OCI-LY7 (cell line): ENCODE data around the gene SLC30A2. TPM values are rescaled to one million over a fixed set of nuclear protein-coding genes. Genes with fewer than 3 reads are reported as not detected.

Experiments
- BruUV-seq: library from RNA; stranded (reverse); fragments of 400-500 nt; replicated peaks from 2 replicates; lab custom pipeline; 2021; lab: Mats Ljungman, UMichigan
- CTCF ChIA-PET: fragments of 300-600 bp; sonication (Branson Sonifier 250); formaldehyde crosslinking; loops from one replicate; lab custom pipeline; 2022; ENCODE audit warnings: antibody characterized with exemption; ENCODE audit not compliant: unreplicated experiment; lab: Charles Lee
- POLR2A ChIA-PET: fragments of 300-600 bp; sonication (Branson Sonifier 250); formaldehyde crosslinking; loops from one replicate; lab custom pipeline; 2022; ENCODE audit warnings: antibody characterized with exemption; lab: Charles Lee
- DNase-seq: peaks from one replicate; pipeline ENCODE4 v3.0.0-alpha.2; 2015; ENCODE audit warnings: low spot score
- H2AFZ ChIP-seq: fragments of 200-600 bp; sonication (generic), shearing (Covaris generic); 2 replicates; pipeline ENCODE4 v1.6.1; 2014; ENCODE audit warnings: mild to moderate bottlenecking, antibody characterized with exemption, low read length, moderate library complexity
- H3K27ac ChIP-seq: fragments of 200-600 bp; sonication (generic); 2 replicates; pipeline ENCODE4 v1.5.1; 2014; ENCODE audit warnings: mixed run types, low read depth, mild to moderate bottlenecking, moderate library complexity, low read length, inconsistent platforms; ENCODE audit not compliant: poor library complexity, severe bottlenecking
- H3K36me3 ChIP-seq: fragments of 200-600 bp; sonication (generic); 2 replicates; pipeline ENCODE4 v1.6.1; 2014; ENCODE audit warnings: mild to moderate bottlenecking, antibody characterized with exemption, low read length, moderate library complexity, mixed read lengths; ENCODE audit not compliant: insufficient read depth
- H3K4me1 ChIP-seq: fragments of 200-600 bp; sonication (generic); 2 replicates; pipeline ENCODE4 v1.5.1; 2014; ENCODE audit warnings: mild to moderate bottlenecking, low read length; ENCODE audit not compliant: insufficient read depth, poor library complexity, severe bottlenecking
- H3K4me2 ChIP-seq: fragments of 200-600 bp; sonication (generic); 2 replicates; pipeline ENCODE4 v1.6.1; 2014; ENCODE audit warnings: mild to moderate bottlenecking, low read length
- H3K4me3 ChIP-seq: fragments of 200-600 bp; sonication (generic); 2 replicates; pipeline ENCODE4 v1.5.1; 2014; ENCODE audit warnings: mild to moderate bottlenecking, low read depth, low read length; ENCODE audit not compliant: poor library complexity, severe bottlenecking
- H3K79me2 ChIP-seq: fragments of 200-600 bp; sonication (generic); 2 replicates; pipeline ENCODE4 v1.6.1; 2016; ENCODE audit warnings: low read depth, mild to moderate bottlenecking, low read length, moderate library complexity, mixed read lengths; ENCODE audit not compliant: insufficient read depth
- H3K9me2 ChIP-seq: fragments of 200-600 bp; sonication (generic); 2 replicates; pipeline ENCODE4 v1.6.1; 2016; ENCODE audit warnings: mild to moderate bottlenecking, low read length, mixed read lengths; ENCODE audit not compliant: insufficient read depth
- H3K9me3 ChIP-seq: fragments of 200-600 bp; sonication (generic); 2 replicates; pipeline ENCODE4 v1.6.1; 2014; ENCODE audit warnings: mild to moderate bottlenecking, mixed run types, low read length, mixed read lengths
- H4K20me1 ChIP-seq: fragments of 200-600 bp; sonication (generic); 2 replicates; pipeline ENCODE4 v1.6.1; 2014; ENCODE audit warnings: mild to moderate bottlenecking, antibody characterized with exemption, low read length, moderate library complexity, mixed read lengths; ENCODE audit not compliant: insufficient read depth
- CTCF ChIP-seq: fragments of 200-600 bp; sonication (generic); conservative IDR thresholded peaks from 2 replicates; pipeline ENCODE4 v1.5.1; 2014; ENCODE audit warnings: mild to moderate bottlenecking, antibody characterized with exemption, low read length, moderate library complexity, mixed read lengths
- EZH2phosphoT487 ChIP-seq: fragments of 200-600 bp; sonication (generic); IDR thresholded peaks from 2 replicates; pipeline ENCODE4 v1.6.1; 2018; ENCODE audit warnings: low read depth, borderline replicate concordance, mild to moderate bottlenecking, mixed run types, antibody characterized with exemption, low read length, moderate library complexity, mixed read lengths
- intact Hi-C: fragments of 100-400 bp; cut with micrococcal nuclease; formaldehyde crosslinking; loops from one replicate; pipeline ENCODE4 v1.10.0; 2022; ENCODE audit not compliant: unreplicated experiment
- total RNA-seq, 2 experiments: library from RNA; depleted of rRNA in 1 of 2; stranded (reverse); fragments of >200 nt in 1 of 2; shearing (Covaris generic) in 1 of 2; gene quantifications; 2 replicates each; pipeline ENCODE4 v1.2.3, GENCODE V29; 2014 to 2022

The SLC30A2 gene
- total RNA-seq, 2 experiments from 2014 or later = not detected

GRCh38 chr1:26044414-26044813 is 1.5 kb downstream of the SLC30A2 start:
- DNase-seq = no peak
- no TSS peak for BruUV-seq
- POLR2A ChIA-PET = no interaction called here
- intact Hi-C loops = no loop called here
- no peak overlapping the region for H3K27ac ChIP-seq
- no peaks in the 10 kb centered on the region for H3K36me3 ChIP-seq
- no peak overlapping the region for H2AFZ ChIP-seq
- TF ChIP-seq CTCF (no peak), EZH2phosphoT487 (no peak)
- H3K4me1 ChIP-seq = no peaks in the 10 kb centered on the region
- no peaks in the 10 kb centered on the region for H4K20me1 ChIP-seq
- CTCF ChIA-PET = no interaction called here
- no peaks in the 10 kb centered on the region for H3K9me3 ChIP-seq
- H3K9me2 ChIP-seq = no peaks in the 10 kb centered on the region
- no peaks in the 10 kb centered on the region for H3K79me2 ChIP-seq
- H3K4me3 ChIP-seq = no peak overlapping the region
- no peak overlapping the region for H3K4me2 ChIP-seq

GRCh38 chr1:26043765-26044164 is 2.2 kb downstream of the SLC30A2 start:
- BruUV-seq = no TSS peak
- H3K9me2 ChIP-seq = no peaks in the 10 kb centered on the region
- H3K4me2 ChIP-seq = no peak overlapping the region
- no peak overlapping the region for H2AFZ ChIP-seq
- ChIA-PET POLR2A (no interaction called here), CTCF (no interaction called here)
- no peak for DNase-seq
- H3K27ac ChIP-seq = no peak overlapping the region
- no peaks in the 10 kb centered on the region for H4K20me1 ChIP-seq
- no peak overlapping the region for H3K4me3 ChIP-seq
- no peak for TF ChIP-seq EZH2phosphoT487
- no peak for TF ChIP-seq CTCF
- no peaks in the 10 kb centered on the region for H3K79me2 ChIP-seq
- intact Hi-C loops = no loop called here
- H3K9me3 ChIP-seq = no peaks in the 10 kb centered on the region
- H3K4me1 ChIP-seq = no peaks in the 10 kb centered on the region
- no peaks in the 10 kb centered on the region for H3K36me3 ChIP-seq

GRCh38 chr1:26041978-26042377 is 3.9 kb downstream of the SLC30A2 start:
- Histone ChIP-seq H3K36me3 (no peaks in the 10 kb centered on the region), H3K27ac (no peak overlapping the region), H3K79me2 (no peaks in the 10 kb centered on the region), H3K9me3 (no peaks in the 10 kb centered on the region), H3K4me3 (no peak overlapping the region), H3K4me2 (no peak overlapping the region), H3K9me2 (no peaks in the 10 kb centered on the region), H4K20me1 (no peaks in the 10 kb centered on the region), H2AFZ (no peak overlapping the region), H3K4me1 (no peaks in the 10 kb centered on the region)
- DNase-seq = no peak
- intact Hi-C loops = no loop called here
- POLR2A ChIA-PET = interaction anchor here (0.6 kb wide), 1 partner anchor 366 kb away, joined by 3 read pairs; no protein-coding TSS in a partner anchor
- TF ChIP-seq CTCF = no peak
- BruUV-seq = no TSS peak
- CTCF ChIA-PET = no interaction called here
